Endothelial cell of umbilical vein (primary cell): ENCODE results near the gene OR6Q1. TPM values are rescaled to one million over a fixed set of nuclear protein-coding genes. Genes with fewer than 3 reads are reported as not detected.

Source experiments
- BruUV-seq: library from RNA; stranded (reverse); fragments of 400-500 nt; replicated peaks from 2 replicates; lab custom pipeline; 2021; lab: Mats Ljungman, UMichigan
- CTCF ChIA-PET: fragments of 300-600, 350-600 bp; sonication (Branson Sonifier 250); formaldehyde crosslinking; loops from one replicate; lab custom pipeline; 2021; ENCODE audit warnings: antibody characterized with exemption, inconsistent platforms; lab: Charles Lee
- POLR2A ChIA-PET: fragments of 300-600, 350-600 bp; sonication (Branson Sonifier 250); formaldehyde crosslinking; loops from one replicate; lab custom pipeline; 2021; ENCODE audit warnings: antibody characterized with exemption, inconsistent platforms; lab: Charles Lee
- DNase-seq: peaks from one replicate; pipeline ENCODE4 v3.0.0-alpha.2; 2011; ENCODE audit warnings: low read depth, low spot score
- FAIRE-seq: peaks from 2 replicates; lab custom pipeline; 2011; peaks lifted over from hg19 to GRCh38; lab: Jason Lieb, UNC
- H2AFZ ChIP-seq: 2 replicates; pipeline ENCODE4 v1.6.0; 2012; ENCODE audit warnings: low read depth, low read length, control low read depth, inconsistent platforms
- H3K27ac ChIP-seq: 2 replicates; pipeline ENCODE4 v1.5.1; 2011; ENCODE audit warnings: low read depth, mild to moderate bottlenecking, control low read depth, low read length, moderate library complexity; ENCODE audit not compliant: insufficient read depth
- H3K27me3 ChIP-seq, 2 experiments: 2 replicates each; pipeline versions ENCODE4 v1.6.0 to v1.6.1; 2011; ENCODE audit warnings: low read length in 2 of 2, mixed read lengths in 1 of 2; ENCODE audit not compliant: control insufficient read depth in 2 of 2, insufficient read depth in 2 of 2
- H3K36me3 ChIP-seq, 2 experiments: 2 replicates in 1 of 2; 3 replicates in 1 of 2; pipeline ENCODE4 v1.5.1; 2011; ENCODE audit warnings: low read length in 2 of 2, mild to moderate bottlenecking in 1 of 2, moderate library complexity in 1 of 2; ENCODE audit not compliant: control insufficient read depth in 2 of 2, insufficient read depth in 2 of 2; ENCODE audit errors: extremely low read depth in 1 of 2
- H3K4me1 ChIP-seq: 3 replicates; pipeline ENCODE4 v1.5.1; 2011; ENCODE audit warnings: mild to moderate bottlenecking, low read length; ENCODE audit not compliant: control insufficient read depth, insufficient read depth; ENCODE audit errors: extremely low read depth
- H3K4me2 ChIP-seq: 2 replicates; pipeline ENCODE4 v1.6.1; 2011; ENCODE audit warnings: low read length, control low read depth, mixed read lengths; ENCODE audit not compliant: insufficient read depth
- H3K4me3 ChIP-seq, 3 experiments: fragments of 200-600 bp in 1 of 3; sonication (generic), shearing (Covaris generic) in 1 of 3; replicated peaks in 1 of 3; 2 replicates each; pipeline ENCODE4 v1.5.1; 2011 to 2016; ENCODE audit warnings: control low read depth in 3 of 3, low read length in 3 of 3, mild to moderate bottlenecking in 2 of 3, inconsistent platforms in 1 of 3, low read depth in 1 of 3, moderate library complexity in 1 of 3; ENCODE audit not compliant: insufficient read depth in 1 of 3
- H3K79me2 ChIP-seq: 2 replicates; pipeline ENCODE4 v1.6.0; 2012; ENCODE audit warnings: low read length, inconsistent platforms; ENCODE audit not compliant: control insufficient read depth, insufficient read depth
- H3K9ac ChIP-seq: replicated peaks from 2 replicates; pipeline ENCODE3; 2011; ENCODE audit warnings: low read length, control low read depth; ENCODE audit not compliant: insufficient read depth; ENCODE audit errors: extremely low read depth
- H3K9me1 ChIP-seq: replicated peaks from 3 replicates; pipeline ENCODE4 v1.6.0; 2011; ENCODE audit warnings: mild to moderate bottlenecking, low read length; ENCODE audit not compliant: control insufficient read depth, insufficient read depth; ENCODE audit errors: extremely low read depth
- H3K9me3 ChIP-seq: replicated peaks from 2 replicates; pipeline ENCODE4 v1.5.1; 2012; ENCODE audit warnings: low read length, inconsistent platforms; ENCODE audit not compliant: control insufficient read depth, insufficient read depth
- H4K20me1 ChIP-seq: replicated peaks from 2 replicates; pipeline ENCODE3; 2011; ENCODE audit warnings: mild to moderate bottlenecking, low read length; ENCODE audit not compliant: control insufficient read depth, insufficient read depth; ENCODE audit errors: extremely low read depth
- EZH2 ChIP-seq: IDR thresholded peaks from 2 replicates; pipeline ENCODE4 v1.6.1; 2012; ENCODE audit warnings: borderline replicate concordance, low read depth, mild to moderate bottlenecking, moderate library complexity, low read length, inconsistent platforms; ENCODE audit not compliant: severe bottlenecking
- FOS ChIP-seq: IDR thresholded peaks from 2 replicates; pipeline ENCODE4 v1.6.1; 2011; ENCODE audit warnings: mild to moderate bottlenecking, low read length, moderate library complexity, borderline replicate concordance; ENCODE audit not compliant: insufficient read depth
- GATA2 ChIP-seq: IDR thresholded peaks from 2 replicates; pipeline ENCODE4 v1.7.0; 2011; ENCODE audit warnings: low read depth, mild to moderate bottlenecking, moderate library complexity, mixed read lengths, low read length; ENCODE audit not compliant: insufficient read length, insufficient read depth
- JUN ChIP-seq: IDR thresholded peaks from 2 replicates; pipeline ENCODE4 v1.6.1; 2011; ENCODE audit warnings: borderline replicate concordance, low read depth; ENCODE audit not compliant: insufficient read length, insufficient read depth
- MYC ChIP-seq: IDR thresholded peaks from one replicate; pipeline ENCODE4 v1.6.1; 2011; ENCODE audit warnings: mild to moderate bottlenecking, low read depth, low read length
- POLR2A ChIP-seq: IDR thresholded peaks from 2 replicates; pipeline ENCODE4 v1.6.1; 2012; ENCODE audit warnings: low read depth, mild to moderate bottlenecking, control low read depth, low read length
- POLR2AphosphoS5 ChIP-seq: IDR thresholded peaks from 2 replicates; pipeline ENCODE4 v1.6.1; 2012; ENCODE audit warnings: low read depth, mild to moderate bottlenecking, control low read depth, low read length, moderate library complexity; ENCODE audit not compliant: insufficient read depth
- dilution Hi-C: fragments of 300-500 bp; cut with MboI; formaldehyde crosslinking; loops from one replicate; pipeline ENCODE4 v1.15.0; 2019; ENCODE audit warnings: low sequenced_read_pairs; ENCODE audit not compliant: extremely low pct_ligation_motif_present
- intact Hi-C: fragments of 100-400 bp; cut with micrococcal nuclease; formaldehyde crosslinking; loops from one replicate; pipeline ENCODE4 v1.10.0; 2022
- polyA plus RNA-seq, 4 experiments: library from polyadenylated mRNA; depleted of rRNA in 3 of 4; stranded (reverse) in 3 of 4; unstranded in 1 of 4; fragments of >200 nt; gene quantifications; 2 replicates each; pipeline versions ENCODE4 v1.2.1 to v1.2.3, GENCODE V29; 2011 to 2012; ENCODE audit warnings: missing spikeins in 1 of 4
- total RNA-seq: library from RNA; stranded (reverse); gene quantifications from 2 replicates; pipeline ENCODE4 v1.2.3, GENCODE V29; 2021
- TF ChIP-seq, protein P1 (sequence below), 2 donors: IDR thresholded peaks; 1 replicate in 1 of 2; 2 replicates in 1 of 2; pipeline ENCODE4 v1.5.1; 2011; ENCODE audit warnings: low read length in 2 of 2, mild to moderate bottlenecking in 2 of 2, moderate library complexity in 2 of 2, control low read depth in 1 of 2, inconsistent platforms in 1 of 2, low read depth in 1 of 2; ENCODE audit not compliant: insufficient read depth in 1 of 2; ENCODE audit errors: extremely low read depth in 1 of 2
- TF ChIP-seq, protein P2 (sequence below): IDR thresholded peaks from 2 replicates; pipeline ENCODE4 v1.6.1; 2011; ENCODE audit not compliant: insufficient read depth, insufficient read length

OR6Q1 gene
- total and polyA plus RNA-seq, 2 donors (not counting 3 experiments of a cell fraction or from before 2014, with no cell fraction given), result not detected

DNA sequence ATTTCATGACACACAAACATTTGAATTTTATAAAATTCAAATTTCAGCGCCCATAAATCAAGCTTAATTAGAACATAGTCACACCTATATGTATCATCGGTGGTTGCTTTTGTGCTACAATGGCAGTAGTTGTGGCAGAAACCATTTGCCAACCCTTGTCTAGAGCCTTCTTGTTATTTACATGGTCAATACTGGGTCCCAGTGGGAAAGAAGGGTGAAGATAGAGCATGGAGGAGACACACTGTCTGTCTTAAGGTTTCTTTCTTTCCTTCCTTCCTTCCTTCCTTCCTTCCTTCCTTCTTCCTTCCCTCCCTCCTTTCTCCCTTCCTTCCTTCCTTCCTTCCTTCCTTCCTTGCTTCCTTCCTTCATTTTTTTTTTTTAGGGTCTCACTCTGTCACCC lies 3.7 kb downstream of the OR6Q1 start:
- no peak overlapping the region for H3K27ac ChIP-seq
- CTCF ChIA-PET, result no interaction called here
- no peak overlapping the region for H3K9ac ChIP-seq
- BruUV-seq, result no TSS peak
- no peaks in the 10 kb centered on the region for H3K4me1 ChIP-seq
- dilution Hi-C loops (no loop called here), intact Hi-C loops (no loop called here)
- POLR2A ChIA-PET, result no interaction called here
- H3K27me3 ChIP-seq, result peaks cover 0 to 5% of the 10 kb centered on the region in 2 experiments
- H4K20me1 ChIP-seq, result no peaks in the 10 kb centered on the region
- no peak overlapping the region for H3K4me2 ChIP-seq
- DNase-seq, result no peak
- H3K79me2 ChIP-seq, result no peaks in the 10 kb centered on the region
- H3K4me3 ChIP-seq, result no peak overlapping the region
- FAIRE-seq, result no peak
- no peak for TF ChIP-seq MYC
- TF ChIP-seq POLR2A, result no peak
- no peak for TF ChIP-seq EZH2
- TF ChIP-seq GATA2, result no peak
- no peak for TF ChIP-seq POLR2AphosphoS5
- TF ChIP-seq, protein P1, sequence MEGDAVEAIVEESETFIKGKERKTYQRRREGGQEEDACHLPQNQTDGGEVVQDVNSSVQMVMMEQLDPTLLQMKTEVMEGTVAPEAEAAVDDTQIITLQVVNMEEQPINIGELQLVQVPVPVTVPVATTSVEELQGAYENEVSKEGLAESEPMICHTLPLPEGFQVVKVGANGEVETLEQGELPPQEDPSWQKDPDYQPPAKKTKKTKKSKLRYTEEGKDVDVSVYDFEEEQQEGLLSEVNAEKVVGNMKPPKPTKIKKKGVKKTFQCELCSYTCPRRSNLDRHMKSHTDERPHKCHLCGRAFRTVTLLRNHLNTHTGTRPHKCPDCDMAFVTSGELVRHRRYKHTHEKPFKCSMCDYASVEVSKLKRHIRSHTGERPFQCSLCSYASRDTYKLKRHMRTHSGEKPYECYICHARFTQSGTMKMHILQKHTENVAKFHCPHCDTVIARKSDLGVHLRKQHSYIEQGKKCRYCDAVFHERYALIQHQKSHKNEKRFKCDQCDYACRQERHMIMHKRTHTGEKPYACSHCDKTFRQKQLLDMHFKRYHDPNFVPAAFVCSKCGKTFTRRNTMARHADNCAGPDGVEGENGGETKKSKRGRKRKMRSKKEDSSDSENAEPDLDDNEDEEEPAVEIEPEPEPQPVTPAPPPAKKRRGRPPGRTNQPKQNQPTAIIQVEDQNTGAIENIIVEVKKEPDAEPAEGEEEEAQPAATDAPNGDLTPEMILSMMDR (IDR thresholded peaks at IDR 0.05; ENCODE audit: extremely low read depth in 1 of 2, insufficient read depth in 1 of 2, low read depth in 1 of 2, low read length in 2 of 2), result no peak
- no peak for TF ChIP-seq JUN
- TF ChIP-seq FOS, result no peak
- TF ChIP-seq, protein P2, sequence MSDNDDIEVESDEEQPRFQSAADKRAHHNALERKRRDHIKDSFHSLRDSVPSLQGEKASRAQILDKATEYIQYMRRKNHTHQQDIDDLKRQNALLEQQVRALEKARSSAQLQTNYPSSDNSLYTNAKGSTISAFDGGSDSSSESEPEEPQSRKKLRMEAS, result no peak
- no peaks in the 10 kb centered on the region for H3K9me3 ChIP-seq
- H3K36me3 ChIP-seq, result no peaks in the 10 kb centered on the region
- H2AFZ ChIP-seq, result no peak overlapping the region
- H3K9me1 ChIP-seq, result no peaks in the 10 kb centered on the region
